Esophagus (tissue), 2 donors: ENCODE results near the gene SDSL. TPM values are rescaled to one million over a fixed set of nuclear protein-coding genes. Genes with fewer than 3 reads are reported as not detected.

Source experiments
- H3K27ac ChIP-seq, 2 donors: one replicate each; pipeline ENCODE4 v1.5.1; 2013; ENCODE audit warnings: low read depth in 2 of 2, mild to moderate bottlenecking in 2 of 2, inconsistent platforms in 1 of 2, low read length in 1 of 2, moderate library complexity in 1 of 2
- H3K27me3 ChIP-seq, 2 donors: one replicate each; pipeline ENCODE4 v1.6.1; 2013; ENCODE audit warnings: low read length in 2 of 2, control low read depth in 1 of 2, mild to moderate bottlenecking in 1 of 2; ENCODE audit not compliant: insufficient read depth in 2 of 2, control insufficient read depth in 1 of 2
- H3K36me3 ChIP-seq, 2 donors: one replicate each; pipeline ENCODE4 v1.6.1; 2013; ENCODE audit warnings: low read length in 1 of 2; ENCODE audit not compliant: control insufficient read depth in 2 of 2, insufficient read depth in 2 of 2
- H3K4me1 ChIP-seq, 2 donors: one replicate each; pipeline ENCODE4 v1.6.1; 2013; ENCODE audit warnings: low read length in 1 of 2; ENCODE audit not compliant: control insufficient read depth in 2 of 2, insufficient read depth in 2 of 2
- H3K4me3 ChIP-seq, 2 donors: one replicate each; pipeline ENCODE4 v1.5.1; 2013; ENCODE audit warnings: low read length in 2 of 2, mild to moderate bottlenecking in 2 of 2, low read depth in 1 of 2, moderate library complexity in 1 of 2
- H3K9me3 ChIP-seq, 2 donors: one replicate each; pipeline ENCODE4 v1.6.1; 2013; ENCODE audit warnings: mild to moderate bottlenecking in 2 of 2, low read depth in 1 of 2, low read length in 1 of 2, moderate library complexity in 1 of 2; ENCODE audit not compliant: control insufficient read depth in 2 of 2, insufficient read depth in 1 of 2
- WGBS, 2 donors: extraction: QIAGEN DNeasy Blood & Tissue Kit; methylation state at CpG; one replicate each; pipeline ENCODE4 v1.1.7; 2013; 5-methylcytosine and 5-hydroxymethylcytosine counted together
- polyA plus RNA-seq, 2 donors: library from polyadenylated mRNA; stranded (reverse); fragments of 200-250 nt; gene quantifications; one replicate each; pipeline ENCODE4 v1.2.3, GENCODE V29; 2013
- donor health status: healthy with polysubstance abuse.
- donor health status: Bipolar disorder and iron deficiency.

The SDSL gene
- polyA plus RNA-seq, 2 donors = 0.65 to 1.3 TPM

GRCh38 chr12:113428482-113428881 lies 6.3 kb downstream of the SDSL start:
- Histone ChIP-seq H3K4me3 (no peak overlapping the region), H3K4me1 (no peaks in the 10 kb centered on the region), H3K36me3 (no peaks in the 10 kb centered on the region), H3K9me3 (peaks cover 0 to 3% of the 10 kb centered on the region in 2 donors), H3K27ac (no peak overlapping the region), H3K27me3 (no peaks in the 10 kb centered on the region)
- WGBS, 2 donors = 69 to 81% methylated on average over 1 of the region's 1 CpG

- Histone ChIP-seq H3K27ac (no peak overlapping the region), H3K4me3 (no peak overlapping the region), H3K4me1 (no peaks in the 10 kb centered on the region), H3K9me3 (peaks cover 0 to 3% of the 10 kb centered on the region in 2 donors), H3K27me3 (no peaks in the 10 kb centered on the region), H3K36me3 (no peaks in the 10 kb centered on the region)
These were observed 10.8 kb downstream of the SDSL start for GRCh38 chr12:113432986-113433385.

DNA sequence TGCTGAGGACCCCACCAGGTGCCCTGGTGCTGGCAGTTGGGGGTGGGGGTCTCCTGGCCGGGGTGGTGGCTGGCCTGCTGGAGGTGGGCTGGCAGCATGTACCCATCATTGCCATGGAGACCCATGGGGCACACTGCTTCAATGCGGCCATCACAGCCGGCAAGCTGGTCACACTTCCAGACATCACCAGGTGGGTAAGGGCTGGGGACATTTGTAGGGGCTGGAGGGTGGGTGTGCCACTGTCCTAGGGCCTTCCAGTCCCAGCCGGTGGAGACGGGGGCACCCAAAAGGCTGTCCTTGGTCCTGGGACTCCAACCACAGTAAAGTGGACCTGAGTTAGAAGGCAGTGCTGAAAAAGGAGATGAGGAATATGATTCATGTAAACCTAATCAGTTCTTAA lies 13.2 kb downstream of the SDSL start:
- Histone ChIP-seq H3K27ac (no peak overlapping the region), H3K27me3 (no peaks in the 10 kb centered on the region), H3K4me1 (no peaks in the 10 kb centered on the region), H3K36me3 (no peaks in the 10 kb centered on the region), H3K4me3 (no peak overlapping the region), H3K9me3 (peaks cover 0 to 1% of the 10 kb centered on the region in 2 donors)
- 82 to 84% methylated on average over 5 of the region's 5 CpGs for WGBS, 2 donors

- H3K9me3 ChIP-seq = no peaks in the 10 kb centered on the region
- H3K4me1 ChIP-seq = no peaks in the 10 kb centered on the region
- WGBS, 2 donors = 80 to 81% methylated on average over 6 of the region's 6 CpGs
- no peaks in the 10 kb centered on the region for H3K27me3 ChIP-seq
- H3K27ac ChIP-seq = no peak overlapping the region
- H3K4me3 ChIP-seq = no peak overlapping the region
- no peaks in the 10 kb centered on the region for H3K36me3 ChIP-seq
These were observed 14.4 kb downstream of the SDSL start for GRCh38 chr12:113436586-113436985.

DNA sequence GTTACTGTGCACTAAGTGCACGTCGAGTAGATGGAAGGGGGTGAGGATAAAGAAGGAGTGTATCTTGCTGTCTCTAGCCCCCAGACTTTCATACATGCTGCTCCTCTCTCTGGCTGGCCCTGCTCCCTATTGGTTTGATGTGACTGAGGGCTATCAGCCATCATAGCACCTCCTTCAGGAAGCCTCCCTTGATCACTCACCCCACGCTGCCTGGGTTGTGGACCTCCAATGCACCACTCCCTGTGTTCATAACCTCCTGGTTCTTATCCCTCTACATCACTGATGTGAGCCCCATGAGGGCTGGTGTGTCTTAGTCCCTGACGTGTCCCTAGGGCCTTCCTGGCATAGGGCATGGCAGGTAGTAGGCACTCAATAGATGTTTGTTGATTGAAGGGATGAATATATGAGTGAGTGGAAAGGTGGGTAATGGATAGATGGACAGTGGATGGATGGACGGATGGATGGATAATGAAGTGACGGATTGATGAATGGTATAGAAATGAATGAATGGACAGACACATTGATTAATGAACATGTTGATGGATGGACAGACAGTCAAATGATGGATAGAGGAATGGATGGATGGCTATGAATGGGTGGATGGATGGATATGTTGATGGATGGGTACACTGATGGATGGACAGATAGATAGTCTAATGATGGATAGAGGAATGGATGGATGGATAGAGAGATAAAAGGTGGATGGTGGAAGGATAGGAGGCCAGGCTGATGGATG lies 15.0 kb downstream of the SDSL start:
- H3K27me3 ChIP-seq = no peaks in the 10 kb centered on the region
- no peaks in the 10 kb centered on the region for H3K36me3 ChIP-seq
- no peak overlapping the region for H3K27ac ChIP-seq
- H3K4me3 ChIP-seq = no peak overlapping the region
- 78 to 83% methylated on average over 6 of the region's 6 CpGs for WGBS, 2 donors
- H3K4me1 ChIP-seq = no peaks in the 10 kb centered on the region
- H3K9me3 ChIP-seq = no peaks in the 10 kb centered on the region

DNA sequence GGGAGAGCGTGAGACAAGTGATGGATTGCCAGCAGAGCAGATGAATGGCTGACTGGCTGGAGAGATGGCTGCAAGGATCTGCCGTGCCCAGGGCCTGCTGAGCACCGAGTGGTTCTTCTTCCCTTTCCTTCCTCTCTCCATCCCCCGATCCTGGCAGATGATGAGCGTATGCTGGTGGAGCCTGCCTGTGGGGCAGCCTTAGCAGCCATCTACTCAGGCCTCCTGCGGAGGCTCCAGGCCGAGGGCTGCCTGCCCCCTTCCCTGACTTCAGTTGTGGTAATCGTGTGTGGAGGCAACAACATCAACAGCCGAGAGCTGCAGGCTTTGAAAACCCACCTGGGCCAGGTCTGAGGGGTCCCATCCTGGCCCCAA lies 15.5 kb downstream of the SDSL start:
- WGBS, 2 donors = 52 to 67% methylated on average over 8 to 9 of the region's 9 CpGs
- H3K4me3 ChIP-seq = no peak overlapping the region
- no peaks in the 10 kb centered on the region for H3K27me3 ChIP-seq
- no peaks in the 10 kb centered on the region for H3K9me3 ChIP-seq
- H3K36me3 ChIP-seq = no peaks in the 10 kb centered on the region
- H3K4me1 ChIP-seq = no peaks in the 10 kb centered on the region
- H3K27ac ChIP-seq = no peak overlapping the region

DNA sequence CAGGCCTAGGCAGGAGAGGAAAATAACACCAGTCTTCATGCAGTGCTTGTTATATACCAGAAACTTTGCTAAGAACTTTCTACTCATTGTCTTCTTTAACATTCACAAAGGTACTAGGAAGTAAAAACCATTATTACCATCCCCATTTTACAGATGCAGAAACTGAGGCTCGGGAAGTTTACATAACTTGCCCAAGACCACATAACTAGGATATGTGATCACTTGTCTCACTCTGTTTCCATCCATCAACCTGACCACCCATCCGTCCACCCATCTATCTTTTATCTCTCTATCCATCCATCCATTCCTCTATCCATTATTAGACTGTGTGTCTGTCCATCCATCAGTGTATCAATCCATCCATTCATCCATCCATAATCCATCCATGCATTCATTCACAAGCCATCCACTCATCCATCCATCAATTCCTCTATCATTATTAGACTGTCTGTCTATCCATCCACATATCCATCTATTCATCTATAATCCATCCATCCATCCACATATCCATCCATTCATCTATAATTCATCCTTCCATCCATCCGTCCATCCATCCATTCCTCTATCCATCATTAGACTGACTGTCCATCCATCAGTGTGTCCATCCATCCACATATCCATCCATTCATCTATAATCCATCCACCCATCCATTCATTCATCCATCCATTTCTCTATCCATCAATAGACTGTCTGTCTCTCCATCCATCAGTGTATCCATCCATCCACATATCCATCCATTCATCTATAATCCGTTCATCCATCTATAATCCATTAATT lies 16.5 kb downstream of the SDSL start:
- H3K27me3 ChIP-seq = no peaks in the 10 kb centered on the region

DNA sequence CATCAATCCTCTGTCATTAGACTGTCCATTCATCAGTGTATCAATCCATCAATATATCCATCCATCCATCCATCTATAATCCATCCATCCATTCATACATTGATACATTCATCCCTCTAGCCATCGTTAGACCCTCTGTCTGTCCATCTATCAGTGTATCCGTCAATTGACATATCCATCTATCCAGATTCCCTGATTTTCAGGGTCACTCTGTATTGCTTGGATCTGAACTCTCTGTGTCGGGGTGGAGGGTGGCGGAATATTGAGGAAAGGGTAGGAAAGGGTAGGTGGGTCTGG lies 17.1 kb downstream of the SDSL start:
- WGBS, 2 donors = 38 to 47% methylated on average over 4 of the region's 4 CpGs

More for the DNA sequence above, 16.5 kb downstream of the SDSL start:
- Histone ChIP-seq H3K27ac (no peak overlapping the region), H3K36me3 (no peaks in the 10 kb centered on the region), H3K4me1 (no peaks in the 10 kb centered on the region), H3K4me3 (no peak overlapping the region), H3K9me3 (no peaks in the 10 kb centered on the region)
- 71 to 79% methylated on average over 4 of the region's 4 CpGs for WGBS, 2 donors

DNA sequence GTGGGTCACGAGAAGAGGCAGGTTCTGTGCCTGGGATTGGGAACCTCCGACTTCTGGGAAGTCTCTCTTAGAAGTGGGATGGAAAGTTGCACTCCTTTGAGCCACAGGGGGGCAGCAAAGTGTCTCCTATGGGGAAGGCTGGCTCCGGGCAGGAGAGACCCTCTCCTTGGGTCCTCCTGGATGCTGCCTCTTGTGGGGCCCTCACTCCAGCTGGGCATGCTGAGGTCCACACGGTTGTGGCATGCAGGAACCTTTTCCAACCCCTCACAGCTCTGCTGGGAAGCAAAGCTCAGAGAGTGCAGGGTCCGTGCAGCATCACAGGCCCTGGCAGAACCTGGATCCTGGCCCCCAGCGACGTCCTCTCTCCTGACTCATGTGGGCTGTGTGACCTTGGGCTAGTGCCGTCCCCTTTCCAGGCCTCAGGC lies 17.4 kb downstream of the SDSL start:
- H3K4me3 ChIP-seq = no peak overlapping the region
- H3K27ac ChIP-seq = no peak overlapping the region
- 27 to 28% methylated on average over 8 of the region's 8 CpGs for whole genome bisulfite sequencing, 2 donors
- no peaks in the 10 kb centered on the region for H3K9me3 ChIP-seq
- no peaks in the 10 kb centered on the region for H3K4me1 ChIP-seq
- no peaks in the 10 kb centered on the region for H3K36me3 ChIP-seq
- H3K27me3 ChIP-seq = no peaks in the 10 kb centered on the region

More for the DNA sequence above, 17.1 kb downstream of the SDSL start:
- no peaks in the 10 kb centered on the region for H3K4me1 ChIP-seq
- H3K27me3 ChIP-seq = no peaks in the 10 kb centered on the region
- H3K27ac ChIP-seq = no peak overlapping the region
- H3K36me3 ChIP-seq = no peaks in the 10 kb centered on the region
- H3K9me3 ChIP-seq = no peaks in the 10 kb centered on the region
- H3K4me3 ChIP-seq = no peak overlapping the region

GRCh38 chr12:113440336-113440735 lies 18.2 kb downstream of the SDSL start:
- Histone ChIP-seq H3K9me3 (no peaks in the 10 kb centered on the region), H3K4me1 (no peaks in the 10 kb centered on the region), H3K36me3 (no peaks in the 10 kb centered on the region), H3K27ac (no peak overlapping the region), H3K27me3 (no peaks in the 10 kb centered on the region), H3K4me3 (no peak overlapping the region)
- whole genome bisulfite sequencing, 2 donors = 69% methylated on average over 7 of the region's 7 CpGs
